OCI-LY1 (cell line): ENCODE measurements around the gene NUDT10.

Experiments used
- H2AFZ ChIP-seq: fragments of 200-600 bp; sonication (generic), shearing (Covaris generic); 2 replicates; pipeline ENCODE4 v1.6.0; 2014; ENCODE audit warnings: antibody characterized with exemption, mild to moderate bottlenecking, low read length
- H3F3A ChIP-seq: fragments of 200-600 bp; sonication (generic), shearing (Covaris generic); 2 replicates; pipeline ENCODE4 v1.6.0; 2014; ENCODE audit warnings: mild to moderate bottlenecking, antibody characterized with exemption, low read length, moderate library complexity; ENCODE audit not compliant: insufficient read depth
- H3K27ac ChIP-seq: fragments of 200-600 bp; sonication (generic); 2 replicates; pipeline ENCODE4 v1.5.1; 2014; ENCODE audit warnings: low read length, mixed run types, mild to moderate bottlenecking, low read depth; ENCODE audit not compliant: poor library complexity, severe bottlenecking
- H3K27me3 ChIP-seq: fragments of 200-600 bp; sonication (generic); 2 replicates; pipeline ENCODE4 v1.6.0; 2014; ENCODE audit warnings: antibody characterized with exemption, mild to moderate bottlenecking, low read length, moderate library complexity; ENCODE audit not compliant: insufficient read depth
- H3K36me3 ChIP-seq: fragments of 200-600 bp; sonication (generic); 2 replicates; pipeline ENCODE4 v1.6.1; 2014; ENCODE audit warnings: mild to moderate bottlenecking, antibody characterized with exemption, low read length, moderate library complexity, mixed read lengths; ENCODE audit not compliant: insufficient read depth
- H3K4me1 ChIP-seq: fragments of 200-600 bp; sonication (generic); 2 replicates; pipeline ENCODE4 v1.5.1; 2014; ENCODE audit warnings: mild to moderate bottlenecking, low read length, moderate library complexity; ENCODE audit not compliant: insufficient read depth, severe bottlenecking
- H3K4me2 ChIP-seq: fragments of 200-600 bp; sonication (generic), shearing (Covaris generic); 2 replicates; pipeline ENCODE4 v1.6.1; 2014; ENCODE audit warnings: low read length
- H3K4me3 ChIP-seq: fragments of 200-600 bp; sonication (generic); 2 replicates; pipeline ENCODE4 v1.5.1; 2014; ENCODE audit warnings: low read length, low read depth, mild to moderate bottlenecking, mixed read lengths; ENCODE audit not compliant: poor library complexity, severe bottlenecking
- H3K79me2 ChIP-seq: fragments of 200-600 bp; shearing (Covaris generic); 2 replicates; pipeline ENCODE4 v1.6.1; 2016; ENCODE audit warnings: mixed run types, low read length, mixed read lengths; ENCODE audit not compliant: insufficient read depth
- H3K9ac ChIP-seq: fragments of 200-600 bp; sonication (generic), shearing (Covaris generic); 2 replicates; pipeline ENCODE4 v1.6.1; 2014; ENCODE audit warnings: mild to moderate bottlenecking, low read length, mixed read lengths
- H3K9me2 ChIP-seq: fragments of 200-600 bp; sonication (generic), shearing (Covaris generic); 2 replicates; pipeline ENCODE4 v1.6.1; 2014; ENCODE audit warnings: low read depth, mild to moderate bottlenecking, low read length, mixed read lengths
- H3K9me3 ChIP-seq: fragments of 200-600 bp; shearing (Covaris generic); 2 replicates; pipeline ENCODE4 v1.6.1; 2014; ENCODE audit warnings: low read length, mixed read lengths
- H4K20me1 ChIP-seq: fragments of 200-600 bp; sonication (generic), shearing (Covaris generic); 2 replicates; pipeline ENCODE4 v1.6.0; 2016; ENCODE audit warnings: mild to moderate bottlenecking, low read length; ENCODE audit not compliant: insufficient read depth
- CTCF ChIP-seq: fragments of 200-600 bp; sonication (generic), shearing (Covaris generic); IDR thresholded peaks from 2 replicates; pipeline ENCODE4 v1.5.1; 2017; ENCODE audit warnings: mild to moderate bottlenecking, antibody characterized with exemption, low read length, moderate library complexity, mixed read lengths
- EZH2 ChIP-seq: fragments of 200-600 bp; sonication (generic), shearing (Covaris generic); IDR thresholded peaks from 2 replicates; pipeline ENCODE4 v1.8.0; 2017; ENCODE audit warnings: borderline replicate concordance, mixed run types, mild to moderate bottlenecking, antibody characterized with exemption, low read length, moderate library complexity, mixed read lengths

The NUDT10 gene

GRCh38 chrX:51332188-51332942 lies at the start of gene NUDT10:
NUDT10 (plus strand) TSS chrX:51332822; CDS start chrX:51332966, 144 bp downstream.
- TF ChIP-seq EZH2 (no peak), CTCF (no peak)
- Histone ChIP-seq H3K27me3 (no peaks in the 10 kb centered on the region), H3K9me2 (no peaks in the 10 kb centered on the region), H3K4me2 (no peak within 1 kb of the TSS), H2AFZ (no peak within 1 kb of the TSS), H3K79me2 (no peaks in the 10 kb centered on the region), H3F3A (no peaks in the 10 kb centered on the region), H3K9ac (no peak within 1 kb of the TSS), H3K27ac (no peak within 1 kb of the TSS), H3K4me1 (no peaks in the 10 kb centered on the region), H3K9me3 (no peaks in the 10 kb centered on the region), H3K4me3 (no peak within 1 kb of the TSS), H3K36me3 (no peaks in the 10 kb centered on the region), H4K20me1 (no peaks in the 10 kb centered on the region)

GRCh38 chrX:51292421-51292820 lies 40.2 kb upstream of the NUDT10 start:
- Histone ChIP-seq H3K9me2 (no peaks in the 10 kb centered on the region), H3K4me1 (no peaks in the 10 kb centered on the region), H3K27ac (no peak overlapping the region), H3K4me3 (no peak overlapping the region), H3K9me3 (no peaks in the 10 kb centered on the region), H3K27me3 (no peaks in the 10 kb centered on the region), H4K20me1 (no peaks in the 10 kb centered on the region), H3K36me3 (no peaks in the 10 kb centered on the region), H3K79me2 (no peaks in the 10 kb centered on the region), H3K4me2 (no peak overlapping the region), H3K9ac (no peak overlapping the region), H3F3A (no peaks in the 10 kb centered on the region), H2AFZ (no peak overlapping the region)
- TF ChIP-seq EZH2 = no peak
- TF ChIP-seq CTCF = no peak

GRCh38 chrX:51296138-51296537 lies 36.5 kb upstream of the NUDT10 start:
- no peak overlapping the region for H3K9ac ChIP-seq
- no peak for TF ChIP-seq CTCF
- TF ChIP-seq EZH2 = no peak
- H3K79me2 ChIP-seq = no peaks in the 10 kb centered on the region
- no peaks in the 10 kb centered on the region for H3K4me1 ChIP-seq
- H4K20me1 ChIP-seq = no peaks in the 10 kb centered on the region
- no peaks in the 10 kb centered on the region for H3K9me2 ChIP-seq
- no peaks in the 10 kb centered on the region for H3K9me3 ChIP-seq
- H3F3A ChIP-seq = no peaks in the 10 kb centered on the region
- H3K4me2 ChIP-seq = no peak overlapping the region
- no peaks in the 10 kb centered on the region for H3K27me3 ChIP-seq
- no peak overlapping the region for H3K4me3 ChIP-seq
- no peaks in the 10 kb centered on the region for H3K36me3 ChIP-seq
- H3K27ac ChIP-seq = no peak overlapping the region
- no peak overlapping the region for H2AFZ ChIP-seq
